ENCODE data around the gene ATXN1.

DNA sequence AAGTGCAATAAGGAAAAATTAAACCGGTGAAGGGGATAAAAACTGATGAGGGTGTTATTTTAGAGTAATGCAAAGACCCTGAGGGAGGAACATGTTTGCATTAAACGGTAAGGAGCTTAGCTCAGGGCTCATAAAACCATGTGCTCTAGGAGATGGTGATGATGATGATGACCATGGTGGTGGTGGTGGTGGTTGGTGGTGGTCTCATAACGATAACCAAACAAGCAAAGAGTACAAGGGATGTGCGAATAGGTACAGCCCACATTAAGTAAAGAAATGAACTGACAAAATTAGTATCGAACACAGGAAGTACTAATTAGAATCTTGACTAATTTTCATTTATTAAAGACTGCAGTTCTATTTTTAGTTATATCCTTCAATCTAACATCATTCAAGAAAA, 139.1 kb downstream of the ATXN1 start:
- TF ChIP-seq, protein P1, sequence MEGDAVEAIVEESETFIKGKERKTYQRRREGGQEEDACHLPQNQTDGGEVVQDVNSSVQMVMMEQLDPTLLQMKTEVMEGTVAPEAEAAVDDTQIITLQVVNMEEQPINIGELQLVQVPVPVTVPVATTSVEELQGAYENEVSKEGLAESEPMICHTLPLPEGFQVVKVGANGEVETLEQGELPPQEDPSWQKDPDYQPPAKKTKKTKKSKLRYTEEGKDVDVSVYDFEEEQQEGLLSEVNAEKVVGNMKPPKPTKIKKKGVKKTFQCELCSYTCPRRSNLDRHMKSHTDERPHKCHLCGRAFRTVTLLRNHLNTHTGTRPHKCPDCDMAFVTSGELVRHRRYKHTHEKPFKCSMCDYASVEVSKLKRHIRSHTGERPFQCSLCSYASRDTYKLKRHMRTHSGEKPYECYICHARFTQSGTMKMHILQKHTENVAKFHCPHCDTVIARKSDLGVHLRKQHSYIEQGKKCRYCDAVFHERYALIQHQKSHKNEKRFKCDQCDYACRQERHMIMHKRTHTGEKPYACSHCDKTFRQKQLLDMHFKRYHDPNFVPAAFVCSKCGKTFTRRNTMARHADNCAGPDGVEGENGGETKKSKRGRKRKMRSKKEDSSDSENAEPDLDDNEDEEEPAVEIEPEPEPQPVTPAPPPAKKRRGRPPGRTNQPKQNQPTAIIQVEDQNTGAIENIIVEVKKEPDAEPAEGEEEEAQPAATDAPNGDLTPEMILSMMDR (IDR thresholded peaks at IDR 0.05; ENCODE audit: insufficient read depth, low read length) = no peak
- TF ChIP-seq POLR2AphosphoS5 (IDR thresholded peaks at IDR 0.05; ENCODE audit: low read depth) = no peak
- TF ChIP-seq, protein P2, sequence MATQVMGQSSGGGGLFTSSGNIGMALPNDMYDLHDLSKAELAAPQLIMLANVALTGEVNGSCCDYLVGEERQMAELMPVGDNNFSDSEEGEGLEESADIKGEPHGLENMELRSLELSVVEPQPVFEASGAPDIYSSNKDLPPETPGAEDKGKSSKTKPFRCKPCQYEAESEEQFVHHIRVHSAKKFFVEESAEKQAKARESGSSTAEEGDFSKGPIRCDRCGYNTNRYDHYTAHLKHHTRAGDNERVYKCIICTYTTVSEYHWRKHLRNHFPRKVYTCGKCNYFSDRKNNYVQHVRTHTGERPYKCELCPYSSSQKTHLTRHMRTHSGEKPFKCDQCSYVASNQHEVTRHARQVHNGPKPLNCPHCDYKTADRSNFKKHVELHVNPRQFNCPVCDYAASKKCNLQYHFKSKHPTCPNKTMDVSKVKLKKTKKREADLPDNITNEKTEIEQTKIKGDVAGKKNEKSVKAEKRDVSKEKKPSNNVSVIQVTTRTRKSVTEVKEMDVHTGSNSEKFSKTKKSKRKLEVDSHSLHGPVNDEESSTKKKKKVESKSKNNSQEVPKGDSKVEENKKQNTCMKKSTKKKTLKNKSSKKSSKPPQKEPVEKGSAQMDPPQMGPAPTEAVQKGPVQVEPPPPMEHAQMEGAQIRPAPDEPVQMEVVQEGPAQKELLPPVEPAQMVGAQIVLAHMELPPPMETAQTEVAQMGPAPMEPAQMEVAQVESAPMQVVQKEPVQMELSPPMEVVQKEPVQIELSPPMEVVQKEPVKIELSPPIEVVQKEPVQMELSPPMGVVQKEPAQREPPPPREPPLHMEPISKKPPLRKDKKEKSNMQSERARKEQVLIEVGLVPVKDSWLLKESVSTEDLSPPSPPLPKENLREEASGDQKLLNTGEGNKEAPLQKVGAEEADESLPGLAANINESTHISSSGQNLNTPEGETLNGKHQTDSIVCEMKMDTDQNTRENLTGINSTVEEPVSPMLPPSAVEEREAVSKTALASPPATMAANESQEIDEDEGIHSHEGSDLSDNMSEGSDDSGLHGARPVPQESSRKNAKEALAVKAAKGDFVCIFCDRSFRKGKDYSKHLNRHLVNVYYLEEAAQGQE (IDR thresholded peaks at IDR 0.05; ENCODE audit: insufficient replicate concordance, low read depth) = no peak
- TF ChIP-seq SPI1 (IDR thresholded peaks at IDR 0.05; ENCODE audit: borderline replicate concordance, low read depth) = no peak

Data from HL-60 (cell line).